HG02798 (cell line): ENCODE measurements around the gene ZCCHC7.
"Not testable (repeated sequence)": the region's sequence is repeated elsewhere in the genome, so short reads cannot be mapped to it uniquely, and the experiment has no call there.

Source experiments
- ATAC-seq: cut with Tn5 transposase; IDR thresholded peaks from one replicate; pipeline ENCODE4 v1.9.1; 2021; ENCODE audit warnings: mild to moderate bottlenecking; ENCODE audit not compliant: unreplicated experiment, poor library complexity

ZCCHC7 gene

DNA sequence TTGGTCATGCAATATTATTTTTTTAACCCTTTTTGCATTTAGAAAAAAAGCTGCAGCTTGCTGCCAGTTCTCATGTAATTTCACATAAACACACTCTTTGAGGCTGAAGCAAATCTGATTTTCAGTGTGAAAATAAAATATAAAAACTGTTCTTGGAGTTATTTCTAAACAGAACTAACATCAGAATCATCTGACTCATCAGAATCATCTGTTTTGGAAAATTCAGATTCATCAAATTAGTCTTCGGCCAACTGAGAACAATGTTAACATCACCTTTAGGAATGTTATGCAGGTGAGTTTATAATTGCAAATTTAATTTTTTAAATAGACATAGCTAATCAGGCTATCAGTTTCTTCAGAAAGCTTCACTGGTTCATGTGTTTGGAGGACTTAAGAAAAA, 45.3 kb downstream of the ZCCHC7 start:
- no peak for ATAC-seq

DNA sequence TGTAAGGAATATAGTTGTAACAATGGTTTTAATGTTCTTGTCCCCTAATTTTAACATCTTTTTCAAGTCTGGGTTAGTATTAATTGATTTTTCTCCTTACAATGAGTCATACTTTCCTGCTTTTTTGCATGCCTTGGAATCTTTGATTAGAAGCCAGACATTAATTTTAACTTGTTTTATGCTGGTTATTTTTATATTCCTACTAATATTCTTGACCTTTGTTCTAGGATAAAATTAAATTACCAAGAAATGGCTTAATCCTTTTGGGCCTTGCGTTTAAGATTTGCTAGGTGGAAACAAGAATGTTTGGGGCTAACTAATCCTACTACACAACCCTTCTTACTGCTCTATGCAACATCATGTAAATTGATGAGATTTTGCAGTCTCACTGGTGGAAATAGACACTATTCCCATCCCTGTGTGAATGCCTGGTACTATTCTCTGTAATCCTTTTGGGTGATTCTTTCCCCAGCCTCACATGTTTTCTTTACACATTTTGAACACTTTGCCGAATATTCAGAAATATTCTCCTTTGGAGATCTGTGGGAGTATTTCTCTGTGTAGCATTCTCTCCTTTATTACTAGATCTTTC, 47.2 kb downstream of the ZCCHC7 start:
- ATAC-seq, result no peak

DNA sequence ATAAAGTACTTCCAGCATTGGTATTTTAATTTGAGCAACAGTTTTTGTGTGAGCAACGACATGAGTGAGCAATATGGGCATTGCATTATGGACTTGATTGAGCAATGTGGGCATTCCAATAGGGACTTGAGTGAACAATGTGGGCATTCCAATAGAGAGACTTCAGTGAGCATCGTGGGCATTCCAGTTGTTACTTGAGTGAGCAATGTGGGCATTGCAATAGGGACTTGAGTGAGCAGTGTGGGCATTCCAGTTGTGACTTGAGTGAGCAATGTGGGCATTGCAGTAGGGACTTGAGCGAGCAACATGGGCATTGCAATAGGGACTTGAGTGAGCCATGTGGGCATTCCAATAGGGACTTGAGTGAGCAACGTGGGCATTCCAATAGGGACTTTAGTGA, 52.2 kb downstream of the ZCCHC7 start:
- no peak for ATAC-seq

DNA sequence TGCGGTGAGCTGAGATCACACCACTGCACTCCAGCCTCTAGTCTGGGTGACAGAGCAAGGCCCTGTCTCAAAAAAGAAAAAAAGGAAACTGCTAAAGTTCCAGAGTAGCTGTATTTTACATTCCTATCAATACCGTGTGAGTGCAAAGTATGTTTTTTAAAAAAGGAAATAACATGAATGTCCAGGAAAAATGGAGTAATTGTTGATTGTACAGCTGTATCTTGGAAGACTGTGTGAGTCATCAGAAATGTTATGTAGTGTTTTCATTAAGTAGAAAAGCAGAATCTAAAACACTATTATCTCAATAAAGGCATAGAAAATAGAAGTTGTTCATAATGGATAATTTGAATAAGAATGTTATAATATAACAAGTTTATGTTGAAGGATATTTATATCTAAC, 53.9 kb downstream of the ZCCHC7 start:
- ATAC-seq, result no peak

DNA sequence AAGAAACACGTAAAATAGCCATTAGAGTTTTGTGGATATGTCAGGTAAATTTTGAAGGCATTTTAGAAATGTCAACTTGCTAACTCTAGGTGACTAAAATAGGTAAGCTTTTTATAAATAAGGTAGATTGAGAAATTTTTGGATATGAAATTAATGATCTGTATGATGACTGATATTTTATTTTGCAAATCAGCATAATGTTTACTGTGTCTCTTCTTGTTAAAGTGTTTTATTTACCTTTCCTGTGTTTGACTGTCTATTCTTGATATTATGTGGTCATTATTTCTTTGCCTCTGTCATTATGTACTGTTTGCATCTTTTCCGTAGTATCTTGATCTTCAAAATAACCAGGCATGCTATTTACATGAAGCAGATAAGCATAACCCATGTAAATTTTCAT, 58.4 kb downstream of the ZCCHC7 start:
- no peak for ATAC-seq

DNA sequence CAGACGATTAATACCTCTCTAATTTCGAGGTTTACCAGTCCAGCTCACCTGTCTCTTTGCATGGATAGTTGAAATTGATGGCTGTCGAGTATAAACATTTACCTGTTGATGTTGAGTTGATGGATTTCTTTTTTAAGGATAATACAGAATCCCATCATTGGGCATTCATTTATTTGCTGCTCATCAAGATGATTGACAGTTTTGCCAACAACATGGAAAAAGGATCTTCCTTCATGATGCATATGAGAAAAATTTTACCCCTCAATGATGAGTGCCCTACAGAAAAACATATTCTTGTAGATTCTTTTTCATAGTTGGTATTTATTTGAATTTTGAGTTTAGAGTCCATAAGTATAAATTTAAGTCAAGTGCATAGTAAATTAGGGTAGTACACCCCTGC, 59.2 kb downstream of the ZCCHC7 start:
- no peak for ATAC-seq

DNA sequence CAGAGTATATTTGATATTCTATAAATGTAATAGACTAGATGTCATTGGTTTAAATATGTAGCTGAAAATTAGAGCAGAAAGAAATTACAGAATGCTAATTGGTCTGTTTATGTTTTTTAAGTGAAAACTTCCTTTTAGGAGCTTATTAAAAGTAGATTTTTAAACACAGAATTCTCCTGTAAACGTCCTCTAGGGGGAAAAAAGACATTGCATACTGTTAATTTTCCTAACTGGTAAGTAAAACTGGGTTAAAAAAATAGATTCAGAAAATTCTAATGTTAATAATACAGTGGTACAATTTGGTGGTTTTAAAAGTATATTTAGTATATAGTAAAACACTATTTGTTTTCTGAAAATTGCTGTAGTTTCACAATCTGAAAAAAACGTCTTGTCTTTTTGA, 59.8 kb downstream of the ZCCHC7 start:
- no peak for ATAC-seq

DNA sequence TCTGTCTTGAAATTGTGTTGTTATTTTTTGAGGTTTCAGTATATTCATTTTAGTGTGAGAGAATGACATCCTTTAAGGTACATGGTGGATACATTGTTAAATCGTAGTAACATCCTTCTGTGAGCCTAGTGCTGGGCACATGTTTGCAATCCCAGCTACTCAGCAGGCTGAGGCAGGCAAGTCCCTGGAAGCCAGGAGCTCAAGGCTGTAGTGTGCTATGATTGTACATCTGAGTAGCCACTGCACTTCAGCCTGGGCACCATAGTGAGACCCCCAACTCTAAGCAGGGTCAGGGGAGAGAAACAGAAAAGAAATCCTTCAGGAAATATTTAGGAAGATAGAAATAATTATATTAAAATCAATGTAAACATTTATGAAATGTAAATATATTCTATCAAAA, 62.3 kb downstream of the ZCCHC7 start:
- no peak for ATAC-seq

DNA sequence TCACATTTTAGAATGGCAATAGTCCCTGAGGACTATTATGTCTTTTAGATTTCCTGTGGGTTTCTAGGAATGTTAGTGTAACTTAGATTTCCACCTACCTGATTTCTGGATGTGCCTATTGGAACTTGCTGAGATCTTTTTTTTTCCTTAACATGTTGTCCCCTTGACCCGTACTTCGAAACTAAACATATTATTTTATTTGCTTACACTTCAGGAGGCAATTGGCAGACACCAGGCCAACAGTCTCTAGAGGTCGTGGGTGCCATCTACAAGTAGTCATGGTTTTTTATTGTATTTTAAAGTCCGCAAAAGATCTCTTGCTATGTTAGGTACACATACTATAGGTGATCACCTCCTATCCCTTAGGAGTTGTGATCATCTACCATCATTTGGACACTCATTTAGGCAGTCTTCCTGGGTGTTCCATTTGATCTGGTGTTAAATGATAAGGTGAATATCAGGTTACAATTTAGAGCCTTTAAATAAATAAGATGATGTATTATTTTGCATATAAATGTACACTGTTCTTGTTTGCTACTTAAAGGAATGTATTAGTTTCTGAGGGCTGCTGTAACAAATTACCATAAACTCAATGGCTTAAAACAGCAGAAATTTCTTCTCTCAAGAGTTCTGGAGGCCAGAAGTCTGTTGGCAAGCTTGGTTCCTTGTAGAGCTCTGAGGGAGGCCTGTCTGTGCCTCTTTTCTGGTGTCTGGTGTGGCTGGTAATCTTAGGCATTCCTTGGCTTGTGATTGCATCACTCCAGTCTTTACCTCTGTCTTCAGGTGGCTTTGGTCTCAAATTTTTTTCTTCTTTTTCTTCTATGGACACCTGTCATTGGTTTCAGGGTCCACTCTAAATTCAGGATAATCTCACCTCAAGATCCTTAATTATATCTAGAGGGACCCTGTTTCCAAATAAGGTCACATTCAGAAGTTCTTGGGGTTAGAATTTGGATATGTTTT, 64.8 kb downstream of the ZCCHC7 start:
- no peak for ATAC-seq

DNA sequence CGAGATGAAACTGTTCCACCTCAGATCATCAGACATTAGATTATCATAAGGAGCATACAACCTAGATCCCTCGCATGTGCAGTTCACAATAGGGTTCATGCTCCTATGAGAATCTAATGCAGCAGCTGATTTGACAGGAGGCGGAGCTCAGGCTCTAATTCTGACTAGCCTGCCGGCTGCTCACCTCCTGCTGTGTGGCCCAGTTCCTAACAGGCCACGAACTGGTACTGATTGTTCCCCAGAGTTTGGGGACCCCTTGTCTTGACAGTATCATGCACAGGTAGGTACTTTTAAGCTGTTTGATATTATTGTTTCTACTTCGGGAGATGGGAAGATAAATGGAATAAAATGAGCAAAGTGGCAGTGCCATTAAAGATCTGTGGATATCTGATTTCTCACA, 66.9 kb downstream of the ZCCHC7 start:
- ATAC-seq, result peak; percentile 64

DNA sequence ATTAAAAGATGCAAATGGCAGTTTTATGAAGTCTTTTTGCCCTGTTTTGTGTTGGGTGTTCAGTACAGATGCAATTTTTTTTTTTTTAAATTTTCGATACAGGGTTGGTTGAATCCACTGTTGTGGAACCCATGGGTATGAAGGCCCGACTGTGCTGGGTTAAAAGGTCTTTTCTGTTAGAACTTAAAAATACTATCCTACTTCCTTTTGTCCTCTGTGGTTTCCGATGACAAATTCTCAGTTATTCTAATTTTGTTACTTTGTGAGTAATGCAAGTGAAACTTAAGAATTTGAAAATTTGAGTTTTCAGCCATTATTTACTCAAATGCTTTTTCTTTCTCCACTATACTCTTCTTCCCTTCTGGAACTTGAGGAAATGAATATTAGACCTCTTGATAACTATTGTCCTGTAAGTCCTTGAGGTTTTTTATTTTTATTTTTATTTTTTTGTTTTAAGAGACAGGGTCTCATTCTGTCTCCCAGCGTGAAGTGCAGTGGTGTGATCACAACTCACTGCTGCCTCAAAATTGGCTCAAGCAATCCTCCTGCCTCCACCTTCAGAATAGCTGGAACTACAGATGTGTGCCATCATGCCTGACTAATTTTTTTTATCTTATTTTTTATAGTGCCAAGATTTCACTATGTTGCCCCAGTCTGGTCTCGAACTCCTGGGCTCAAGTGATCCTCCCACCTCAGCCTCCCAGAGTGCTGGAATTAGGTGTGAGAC, 67.5 kb downstream of the ZCCHC7 start:
- ATAC-seq, result peak; percentile 80

DNA sequence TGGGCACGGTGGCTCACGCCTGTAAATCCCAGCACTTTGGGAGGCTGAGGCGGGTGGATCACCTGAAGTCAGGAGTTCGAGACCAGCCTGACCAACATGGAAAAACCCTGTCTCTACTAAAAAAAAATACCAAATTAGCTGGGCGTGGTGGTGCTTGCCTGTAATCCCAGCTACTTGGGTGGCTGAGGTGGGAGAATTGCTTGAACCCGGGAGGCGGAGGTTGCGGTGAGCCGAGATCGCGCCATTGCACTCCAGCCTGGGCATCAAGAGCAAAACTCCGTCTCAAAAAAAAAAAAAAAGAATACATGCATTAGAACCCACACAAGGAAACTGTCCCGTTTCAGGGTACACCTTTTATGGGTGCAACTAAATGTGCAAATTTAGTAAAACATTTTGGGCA, 70.4 kb downstream of the ZCCHC7 start:
- not testable (repeated sequence) for ATAC-seq

DNA sequence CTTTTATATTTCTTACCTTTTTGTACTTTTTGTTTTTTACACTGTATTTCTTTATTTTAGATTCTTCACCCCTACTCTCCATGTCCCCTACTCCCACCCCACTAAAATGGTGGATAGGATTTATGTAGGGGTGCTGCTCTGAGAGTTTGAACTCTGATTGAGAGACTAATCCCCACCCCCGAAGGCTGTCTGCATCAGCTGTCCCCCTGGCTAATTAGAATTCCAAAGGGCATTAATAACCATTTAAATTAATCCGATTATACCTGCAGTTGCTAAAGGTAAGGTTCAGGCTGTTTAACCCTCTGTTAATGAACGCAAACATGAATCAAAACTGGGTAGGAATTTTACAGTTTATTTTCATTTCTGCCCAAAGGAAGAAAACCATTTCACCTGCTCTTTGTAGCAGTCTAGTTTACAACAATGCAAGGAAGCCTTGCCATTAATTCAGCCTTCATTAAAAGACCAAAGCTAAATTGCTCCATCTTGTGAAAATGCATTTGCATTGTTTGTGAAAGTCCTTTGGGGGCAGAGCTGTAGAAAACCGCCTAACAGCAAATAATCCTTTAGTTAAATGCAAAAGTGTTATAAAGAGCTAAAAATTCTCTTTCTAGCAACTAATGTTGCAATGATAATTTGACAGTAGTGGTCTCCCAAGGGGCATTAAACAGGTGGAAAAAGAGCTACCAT, 71.2 kb downstream of the ZCCHC7 start:
- no peak for ATAC-seq

DNA sequence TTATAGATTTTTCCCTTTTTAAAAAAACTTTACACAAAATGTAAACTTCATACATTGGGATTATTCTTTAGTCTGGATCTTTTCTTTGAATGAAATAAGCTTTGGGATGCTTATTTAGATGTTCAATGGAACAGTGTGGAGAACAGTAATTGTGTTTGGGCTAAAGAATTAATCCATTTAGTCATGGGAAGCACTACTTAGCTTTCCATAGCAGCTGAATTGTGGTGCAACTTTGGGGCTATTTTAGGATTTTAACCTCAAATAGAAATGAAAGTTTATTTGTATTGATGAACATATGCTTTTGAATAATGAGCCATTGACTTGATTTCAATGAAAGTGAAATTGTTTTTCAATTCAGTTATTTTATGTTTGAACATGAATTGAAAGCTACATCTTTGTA, 72.4 kb downstream of the ZCCHC7 start:
- ATAC-seq, result no peak

DNA sequence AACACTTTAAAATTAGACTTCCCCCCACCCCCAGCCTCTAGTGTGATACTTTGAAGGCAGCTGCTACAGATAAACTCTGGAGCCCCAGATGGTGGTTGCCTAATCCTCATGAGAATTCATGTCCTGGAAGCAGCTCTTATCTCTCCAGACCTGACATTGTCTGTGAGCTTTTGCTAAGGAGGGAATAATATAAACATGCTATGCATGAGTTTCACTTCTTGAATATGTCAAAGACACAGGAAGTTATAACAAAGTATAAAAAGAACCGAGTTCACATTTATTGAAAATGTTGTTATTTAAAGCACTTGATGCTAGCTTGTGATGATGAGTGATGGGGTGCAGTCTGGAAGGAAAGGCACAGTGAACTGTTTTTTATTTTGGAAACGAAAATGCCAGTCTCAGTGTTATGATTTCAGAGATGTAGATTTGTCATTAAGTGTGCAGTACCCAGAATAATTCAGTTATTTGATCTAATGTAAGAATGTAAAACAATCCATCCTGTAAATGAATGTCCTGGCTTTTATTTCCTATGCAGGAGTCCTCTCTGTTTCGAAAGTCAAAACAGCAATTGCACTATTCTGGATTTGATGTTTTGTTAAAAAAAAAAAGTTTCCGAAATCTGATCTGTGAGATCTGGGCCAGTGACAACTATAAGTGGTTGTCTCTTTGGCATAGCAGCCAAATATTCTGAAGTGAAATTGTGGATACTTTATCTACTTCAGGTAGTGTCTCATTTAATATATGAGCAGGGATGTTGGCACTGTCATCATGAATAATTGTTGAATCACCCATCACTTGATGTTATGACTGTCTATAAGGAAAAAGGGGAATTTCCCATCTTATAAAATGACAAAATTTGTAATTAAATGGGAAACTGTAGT, 77.0 kb downstream of the ZCCHC7 start:
- ATAC-seq, result peak; percentile 40

DNA sequence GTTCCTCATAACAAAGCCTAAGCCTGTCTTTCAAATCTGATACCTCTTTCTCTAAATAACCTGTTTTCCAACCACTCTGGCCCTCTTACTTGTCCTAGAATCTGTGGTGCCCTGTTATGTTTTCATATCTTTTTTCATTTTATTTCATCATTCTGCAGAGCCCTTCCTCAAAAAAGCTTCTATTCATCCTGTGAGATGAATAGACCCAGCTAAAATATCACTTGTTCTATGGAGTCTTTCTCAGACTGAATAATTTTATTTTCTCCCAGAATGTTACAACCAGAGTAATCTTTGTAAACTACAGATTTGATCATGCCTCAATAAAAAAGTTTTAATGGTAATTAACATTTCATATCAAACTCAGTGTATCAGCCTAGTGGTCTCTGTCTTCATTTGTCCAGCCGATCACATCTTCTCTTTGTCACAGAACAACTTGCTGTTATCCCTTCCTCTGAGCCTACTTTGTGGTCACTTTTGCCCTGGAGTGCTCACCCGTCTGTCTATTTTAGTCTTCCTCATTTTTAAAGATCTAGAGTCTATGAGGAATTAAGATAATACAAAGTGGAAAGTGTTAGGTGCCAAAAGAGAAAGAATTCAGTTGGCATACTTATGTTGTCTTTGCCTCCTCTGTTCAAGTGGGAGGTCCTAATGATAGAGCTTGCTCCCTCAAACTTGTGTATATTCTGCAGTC, 77.8 kb downstream of the ZCCHC7 start:
- ATAC-seq, result no peak

DNA sequence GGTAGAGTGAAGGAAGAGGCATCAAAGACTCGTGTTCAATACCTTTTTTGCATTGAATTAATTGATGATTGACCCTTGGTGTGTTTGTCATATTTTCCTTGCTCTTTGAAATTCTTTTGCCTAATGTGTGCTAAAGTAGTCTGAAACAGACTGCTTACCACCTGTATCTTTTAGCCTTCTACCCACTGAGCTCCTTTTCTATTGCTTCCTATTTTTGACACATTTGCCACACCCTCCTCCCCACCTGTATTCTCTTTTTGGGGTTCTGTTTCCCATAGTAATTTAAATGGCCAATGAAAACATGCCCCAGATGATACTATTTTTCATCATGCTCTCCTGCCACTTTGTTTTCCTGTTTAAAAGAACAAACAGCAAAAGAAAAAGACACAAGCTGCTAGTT, 78.5 kb downstream of the ZCCHC7 start:
- ATAC-seq, result no peak

DNA sequence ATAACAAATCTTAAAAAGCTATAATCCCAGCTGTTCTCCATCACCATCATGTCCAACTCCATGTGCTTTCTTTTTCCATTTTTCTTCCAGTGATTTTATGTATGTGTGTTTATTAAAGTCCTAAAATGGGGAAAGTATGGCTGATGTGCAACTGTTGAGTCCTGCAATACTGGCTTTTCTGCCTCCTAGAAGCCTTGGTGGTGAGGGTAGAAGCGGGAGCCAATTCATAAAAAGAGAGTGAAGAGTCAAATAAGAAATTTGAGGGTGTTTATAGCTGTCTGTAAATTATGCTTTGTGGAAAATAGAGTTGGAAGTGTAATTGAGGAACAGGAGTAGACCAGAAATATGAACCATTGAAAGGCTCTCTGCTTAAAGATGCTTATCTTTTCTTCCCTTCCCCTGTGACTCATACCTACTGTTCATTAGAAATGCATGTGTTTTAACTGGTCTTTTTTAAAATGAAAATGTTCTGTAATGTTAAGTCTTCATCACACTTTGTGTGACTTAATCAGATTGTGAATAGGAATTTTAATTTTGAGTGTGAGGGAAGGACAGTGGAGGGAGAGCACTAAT, 80.1 kb downstream of the ZCCHC7 start:
- ATAC-seq, result no peak

DNA sequence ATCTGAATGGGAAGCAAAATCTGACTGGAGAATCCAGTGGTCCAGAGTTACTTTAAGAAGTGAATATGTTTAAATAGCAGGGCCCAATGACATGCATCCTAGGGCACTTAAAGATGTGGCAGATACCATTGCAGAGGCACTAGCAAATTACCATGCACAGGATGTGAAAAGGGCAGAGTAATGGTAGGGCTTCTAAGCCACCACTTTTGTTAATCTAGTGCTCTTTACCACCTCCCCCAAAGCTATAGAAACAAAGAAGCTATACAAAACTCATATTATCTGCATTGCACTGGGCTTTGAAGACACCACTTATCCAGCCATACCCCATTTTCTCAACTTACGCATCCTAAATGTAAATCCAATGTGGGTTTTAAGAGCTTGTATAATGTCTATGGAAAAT, 81.2 kb downstream of the ZCCHC7 start:
- ATAC-seq, result no peak
